ENCODE data around the gene NUBP1.

Gene NUBP1

DNA sequence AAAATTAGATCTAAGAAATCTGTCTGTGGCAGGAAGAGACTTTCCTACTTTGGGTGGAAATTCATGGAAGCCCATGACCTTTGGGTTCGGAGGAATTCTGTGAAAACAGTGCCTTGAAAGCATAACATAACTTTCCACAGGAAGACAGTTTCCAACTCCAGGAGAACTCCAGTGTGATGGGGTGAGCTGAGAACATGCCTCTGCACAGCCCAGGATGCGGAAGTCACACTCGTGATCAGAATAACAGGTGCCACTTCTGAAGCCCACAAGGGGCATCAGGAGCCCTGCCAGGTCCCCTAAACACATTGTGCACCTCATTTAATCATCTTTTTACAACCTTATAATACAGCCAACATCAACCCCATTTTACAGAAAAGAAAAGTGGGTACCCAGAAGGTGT, 65.2 kb downstream of the NUBP1 start:
- no peak for DNase-seq

DNA sequence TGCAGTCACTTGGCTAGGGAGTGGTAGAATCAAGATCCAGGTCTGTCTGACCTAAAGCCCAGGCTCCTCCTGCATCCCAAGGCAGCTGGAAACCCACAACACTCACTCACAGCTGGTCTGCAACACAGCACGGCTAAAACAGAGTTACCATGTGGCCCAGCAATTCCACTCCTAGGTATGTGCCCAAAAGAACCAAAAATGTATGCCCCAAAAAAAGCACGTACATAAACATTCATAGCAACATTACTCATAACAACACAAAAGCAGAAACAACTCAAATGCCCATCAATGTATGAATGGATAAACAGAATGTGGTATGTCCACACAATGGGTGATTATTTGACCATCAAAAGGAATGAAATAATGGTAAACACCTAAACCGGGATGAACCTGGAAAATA, 66.1 kb downstream of the NUBP1 start:
- DNase-seq, result no peak

DNA sequence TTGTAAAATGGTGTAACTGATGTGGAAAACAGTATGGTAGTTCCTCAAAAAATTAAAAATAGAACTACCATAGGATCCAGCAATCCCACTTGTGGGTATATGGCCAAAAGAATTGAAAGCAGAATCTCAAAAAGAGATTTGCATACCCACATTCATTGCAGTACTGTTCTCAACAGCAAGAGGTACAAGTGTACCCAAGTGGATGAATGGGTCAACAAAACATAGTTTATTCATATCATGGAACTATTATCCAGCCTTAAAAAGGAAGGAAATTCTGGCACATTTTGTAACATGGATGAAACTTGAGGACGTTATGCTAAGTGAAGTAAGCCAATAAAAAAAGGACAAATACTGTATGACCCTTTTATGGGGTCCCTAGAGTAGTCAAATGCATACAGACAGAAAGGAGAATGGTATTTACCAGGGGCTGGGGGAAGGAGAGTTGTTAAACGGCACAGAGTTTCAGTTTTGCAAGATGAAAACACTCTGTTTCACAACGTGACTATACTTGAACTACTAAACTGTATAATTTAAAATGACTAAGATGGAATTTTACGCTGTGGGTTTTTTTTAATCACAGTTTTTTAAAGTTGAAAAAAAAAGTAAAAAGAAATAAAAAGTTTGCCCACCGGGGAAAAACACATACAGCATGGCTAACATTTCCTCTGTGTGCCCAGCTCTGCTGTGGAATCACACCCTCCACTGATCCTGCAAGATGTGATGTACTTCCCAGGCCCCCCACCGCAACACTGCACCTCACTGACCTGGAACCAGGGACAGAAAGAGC, 68.9 kb downstream of the NUBP1 start:
- no peak for DNase-seq

DNA sequence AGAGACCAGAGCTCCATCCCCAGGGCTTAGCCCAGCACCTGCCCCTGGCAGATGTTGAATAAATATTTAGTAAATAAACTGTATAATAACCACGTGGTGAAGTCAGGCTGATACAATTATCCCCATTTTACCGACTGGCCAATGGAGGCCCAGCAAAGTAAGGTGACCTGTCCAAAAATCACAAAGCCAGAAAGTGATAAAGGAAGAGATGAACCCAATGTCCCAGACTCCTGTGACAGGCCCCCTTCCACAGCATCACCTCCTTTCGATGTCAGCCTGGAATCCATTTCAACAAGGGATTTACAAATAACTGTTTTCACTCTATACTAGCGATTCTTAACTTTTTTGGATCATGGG, 69.4 kb downstream of the NUBP1 start:
- no peak for DNase-seq

DNA sequence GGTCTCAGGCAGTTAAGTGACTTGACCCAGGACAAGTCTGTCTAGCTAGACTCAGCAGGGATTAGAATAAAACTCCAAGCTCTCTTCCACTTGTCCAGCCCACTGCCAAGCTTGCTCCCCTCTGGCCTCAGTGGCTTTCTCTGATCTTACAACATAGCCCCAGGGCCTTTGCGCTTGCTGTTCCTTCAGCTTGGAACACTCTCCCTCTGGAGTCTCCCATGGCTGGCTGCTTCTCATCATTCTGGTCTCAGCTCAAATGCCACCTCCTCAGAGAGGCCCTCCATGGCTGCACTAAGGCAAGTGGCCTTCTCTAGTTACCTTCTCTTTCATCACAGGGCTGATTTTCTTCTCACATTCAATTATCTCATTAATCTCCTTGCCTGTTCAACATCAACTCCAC, 73.9 kb downstream of the NUBP1 start:
- DNase-seq, result no peak

DNA sequence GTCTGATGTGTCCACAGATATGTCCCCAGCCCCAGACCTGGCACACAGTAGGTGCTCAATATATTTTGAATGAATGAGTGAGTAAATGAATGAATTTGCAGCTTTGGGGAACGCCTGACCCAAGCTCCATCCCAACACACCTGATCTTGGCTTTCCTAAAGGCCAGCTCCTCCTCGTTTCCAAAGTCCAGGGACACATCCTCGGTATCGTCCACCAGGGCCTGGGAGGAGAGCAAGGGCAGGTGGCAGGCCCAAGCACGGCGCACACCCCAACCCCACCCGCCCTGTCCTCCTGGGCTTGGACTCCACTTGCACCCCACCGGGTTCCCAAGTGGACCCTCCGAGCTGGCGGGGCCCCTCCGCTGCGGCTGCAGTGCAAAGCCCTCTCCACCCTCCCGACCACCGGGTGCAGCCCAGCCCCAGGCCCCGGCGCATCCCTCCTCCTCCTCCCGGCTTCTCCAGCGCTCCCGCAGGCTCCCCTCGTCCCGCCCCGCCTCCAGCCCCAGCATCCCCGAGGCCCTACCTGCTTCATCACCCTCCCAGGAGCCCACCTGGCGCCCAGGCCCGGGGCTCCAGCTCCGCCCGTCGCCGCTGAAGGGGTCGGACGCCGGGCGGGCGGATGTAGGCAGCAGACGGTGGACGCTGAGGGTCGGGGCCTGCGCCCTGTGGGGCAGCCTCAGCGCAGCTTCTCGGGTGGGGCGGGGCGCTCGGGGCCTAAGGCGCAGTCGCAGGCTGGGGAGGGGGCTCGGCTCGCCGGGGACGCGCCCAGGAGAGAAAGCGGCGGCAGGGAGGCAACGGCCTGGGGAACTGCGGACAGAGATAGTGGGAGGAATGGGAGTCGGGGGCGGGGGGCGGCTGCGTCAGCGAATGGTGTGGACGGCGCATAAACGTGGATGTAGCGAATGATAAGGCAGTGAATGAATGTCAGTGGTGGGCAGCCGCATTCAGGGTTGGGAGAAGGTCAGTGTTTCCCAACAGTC, 74.6 kb downstream of the NUBP1 start, which contains the start of gene TVP23A:
TSS of gene TVP23A (minus strand) at position 832 of the 979 bp plus-strand sequence. CDS start at position 531, 301 bp downstream.
- no peak for DNase-seq
